Measurements from ENCODE around the gene SEC14L3.

Gene SEC14L3

GRCh38 chr22:30422481-30423300 lies 49.1 kb downstream of the SEC14L3 start:
- Histone ChIP-seq H3K27me3 (ENCODE audit: insufficient read depth, low read length) (no peaks in the 10 kb centered on the region), H3K9me3 (ENCODE audit: low read length) (no peaks in the 10 kb centered on the region), H3K4me1 (ENCODE audit: insufficient read depth, low read length) (peaks cover 29% of the 10 kb centered on the region), H2AFZ (ENCODE audit: low read depth, low read length) (peak overlapping the region; percentile 21), H3K36me3 (ENCODE audit: insufficient read depth, low read length) (peaks cover 6% of the 10 kb centered on the region), H3K4me3 (ENCODE audit: low read length) (peak overlapping the region; percentile 67)

GRCh38 chr22:30421695-30422480 lies 49.9 kb downstream of the SEC14L3 start:
- no peaks in the 10 kb centered on the region for H3K9me3 ChIP-seq (ENCODE audit: low read length)
- peak overlapping the region; percentile 67 for H3K4me3 ChIP-seq (ENCODE audit: low read length)
- H3K27me3 ChIP-seq (ENCODE audit: insufficient read depth, low read length) = no peaks in the 10 kb centered on the region
- H3K4me1 ChIP-seq (ENCODE audit: insufficient read depth, low read length) = peaks cover 29% of the 10 kb centered on the region
- no peak overlapping the region for H2AFZ ChIP-seq (ENCODE audit: low read depth, low read length)
- H3K36me3 ChIP-seq (ENCODE audit: insufficient read depth, low read length) = peaks cover 9% of the 10 kb centered on the region

- H3K9me3 ChIP-seq (ENCODE audit: low read length) = no peaks in the 10 kb centered on the region
- no peaks in the 10 kb centered on the region for H3K27me3 ChIP-seq (ENCODE audit: insufficient read depth, low read length)
- H3K36me3 ChIP-seq (ENCODE audit: insufficient read depth, low read length) = peaks cover 20% of the 10 kb centered on the region
- no peak overlapping the region for H3K4me3 ChIP-seq (ENCODE audit: low read length)
- H3K4me1 ChIP-seq (ENCODE audit: insufficient read depth, low read length) = peaks cover 29% of the 10 kb centered on the region
- no peak overlapping the region for H2AFZ ChIP-seq (ENCODE audit: low read depth, low read length)
These were observed 51.3 kb downstream of the SEC14L3 start for GRCh38 chr22:30420347-30421125.

- Histone ChIP-seq H3K4me3 (ENCODE audit: low read length) (no peak overlapping the region), H3K27me3 (ENCODE audit: insufficient read depth, low read length) (no peaks in the 10 kb centered on the region), H3K4me1 (ENCODE audit: insufficient read depth, low read length) (peaks cover 10% of the 10 kb centered on the region), H2AFZ (ENCODE audit: low read depth, low read length) (no peak overlapping the region), H3K36me3 (ENCODE audit: insufficient read depth, low read length) (peaks cover 23% of the 10 kb centered on the region), H3K9me3 (ENCODE audit: low read length) (no peaks in the 10 kb centered on the region)
These were observed 55.0 kb downstream of the SEC14L3 start for GRCh38 chr22:30416837-30417236.

- Histone ChIP-seq H3K27me3 (ENCODE audit: insufficient read depth, low read length) (no peaks in the 10 kb centered on the region), H3K9me3 (ENCODE audit: low read length) (no peaks in the 10 kb centered on the region), H3K4me3 (ENCODE audit: low read length) (no peak overlapping the region), H3K4me1 (ENCODE audit: insufficient read depth, low read length) (peaks cover 6% of the 10 kb centered on the region), H2AFZ (ENCODE audit: low read depth, low read length) (no peak overlapping the region), H3K36me3 (ENCODE audit: insufficient read depth, low read length) (peaks cover 23% of the 10 kb centered on the region)
These were observed 55.4 kb downstream of the SEC14L3 start for GRCh38 chr22:30416403-30416802.

- H3K4me1 ChIP-seq (ENCODE audit: insufficient read depth, low read length) = no peaks in the 10 kb centered on the region
- no peak overlapping the region for H2AFZ ChIP-seq (ENCODE audit: low read depth, low read length)
- no peaks in the 10 kb centered on the region for H3K27me3 ChIP-seq (ENCODE audit: insufficient read depth, low read length)
- peaks cover 23% of the 10 kb centered on the region for H3K36me3 ChIP-seq (ENCODE audit: insufficient read depth, low read length)
- no peaks in the 10 kb centered on the region for H3K9me3 ChIP-seq (ENCODE audit: low read length)
- no peak overlapping the region for H3K4me3 ChIP-seq (ENCODE audit: low read length)
These were observed 57.2 kb downstream of the SEC14L3 start for GRCh38 chr22:30414525-30415047.

GRCh38 chr22:30413745-30414524 lies 57.9 kb downstream of the SEC14L3 start:
- no peaks in the 10 kb centered on the region for H3K4me1 ChIP-seq (ENCODE audit: insufficient read depth, low read length)
- no peak overlapping the region for H3K4me3 ChIP-seq (ENCODE audit: low read length)
- H3K27me3 ChIP-seq (ENCODE audit: insufficient read depth, low read length) = no peaks in the 10 kb centered on the region
- H3K36me3 ChIP-seq (ENCODE audit: insufficient read depth, low read length) = peaks cover 22% of the 10 kb centered on the region
- H2AFZ ChIP-seq (ENCODE audit: low read depth, low read length) = no peak overlapping the region
- no peaks in the 10 kb centered on the region for H3K9me3 ChIP-seq (ENCODE audit: low read length)

GRCh38 chr22:30413001-30413400 lies 58.8 kb downstream of the SEC14L3 start:
- Histone ChIP-seq H3K27me3 (ENCODE audit: insufficient read depth, low read length) (no peaks in the 10 kb centered on the region), H3K4me1 (ENCODE audit: insufficient read depth, low read length) (no peaks in the 10 kb centered on the region), H2AFZ (ENCODE audit: low read depth, low read length) (no peak overlapping the region), H3K4me3 (ENCODE audit: low read length) (no peak overlapping the region), H3K36me3 (ENCODE audit: insufficient read depth, low read length) (peaks cover 16% of the 10 kb centered on the region), H3K9me3 (ENCODE audit: low read length) (no peaks in the 10 kb centered on the region)

- no peak overlapping the region for H2AFZ ChIP-seq (ENCODE audit: low read depth, low read length)
- H3K27me3 ChIP-seq (ENCODE audit: insufficient read depth, low read length) = no peaks in the 10 kb centered on the region
- no peaks in the 10 kb centered on the region for H3K4me1 ChIP-seq (ENCODE audit: insufficient read depth, low read length)
- no peak overlapping the region for H3K4me3 ChIP-seq (ENCODE audit: low read length)
- peaks cover 13% of the 10 kb centered on the region for H3K36me3 ChIP-seq (ENCODE audit: insufficient read depth, low read length)
- H3K9me3 ChIP-seq (ENCODE audit: low read length) = no peaks in the 10 kb centered on the region
These were observed 60.0 kb downstream of the SEC14L3 start for GRCh38 chr22:30411780-30412179.
